Vagina (tissue), 2 donors: ENCODE data around the gene NFASC. TPM values are rescaled to one million over a fixed set of nuclear protein-coding genes. Genes with fewer than 3 reads are reported as not detected.

Experiments
- DNase-seq, 2 donors: peaks; one replicate each; pipeline ENCODE4 v3.0.0-alpha.2; 2017; ENCODE audit errors: extremely low spot score in 2 of 2
- H3K27ac ChIP-seq: fragments of 200-600 bp; sonication (generic); one replicate; pipeline ENCODE4 v1.5.1; 2019
- H3K27me3 ChIP-seq: fragments of 200-600 bp; sonication (generic); one replicate; pipeline ENCODE4 v1.5.1; 2019
- H3K36me3 ChIP-seq, 2 donors: fragments of 200-600 bp; sonication (generic); one replicate each; pipeline ENCODE4 v1.5.1; 2017 to 2019
- H3K4me1 ChIP-seq: fragments of 200-600 bp; sonication (generic); one replicate; pipeline ENCODE4 v1.5.1; 2019
- H3K4me3 ChIP-seq, 2 donors: fragments of 200-600 bp; sonication (generic); 1 replicate in 1 of 2; 2 replicates in 1 of 2; pipeline ENCODE4 v1.5.1; 2016 to 2019
- H3K9me3 ChIP-seq: fragments of 200-600 bp; sonication (generic); one replicate; pipeline ENCODE4 v1.5.1; 2019
- CTCF ChIP-seq, 3 experiments: fragments of 450-650 bp in 2 of 3; fragments of 200-600 bp in 1 of 3; sonication (generic) in 1 of 3; IDR thresholded peaks; one replicate each; pipeline ENCODE4 v1.5.1; 2017 to 2019; ENCODE audit warnings: antibody characterized with exemption in 3 of 3, mild to moderate bottlenecking in 2 of 3, moderate library complexity in 2 of 3
- POLR2A ChIP-seq, 2 donors: fragments of 450-650 bp; IDR thresholded peaks; one replicate each; pipeline ENCODE4 v1.6.1; 2017; ENCODE audit warnings: antibody characterized with exemption in 2 of 2, mild to moderate bottlenecking in 2 of 2, moderate library complexity in 2 of 2
- POLR2AphosphoS5 ChIP-seq, 2 donors: sonication (generic); formaldehyde crosslinking; IDR thresholded peaks; one replicate each; pipeline ENCODE4 v1.9.0; 2017; ENCODE audit warnings: antibody characterized with exemption in 2 of 2, mild to moderate bottlenecking in 2 of 2, low read depth in 1 of 2; ENCODE audit not compliant: insufficient read depth in 1 of 2
- intact Hi-C: fragments of 100-400 bp; cut with DNase I; formaldehyde crosslinking; loops from one replicate; pipeline ENCODE4 v1.15.1; 2023
- total RNA-seq: library from RNA; depleted of rRNA; stranded (reverse); fragments of >200 nt; gene quantifications from one replicate; pipeline ENCODE4 v1.2.3, GENCODE V29; 2016

Gene NFASC
- total RNA-seq, 1 donor from 2014 or later = 23.3 TPM

DNA sequence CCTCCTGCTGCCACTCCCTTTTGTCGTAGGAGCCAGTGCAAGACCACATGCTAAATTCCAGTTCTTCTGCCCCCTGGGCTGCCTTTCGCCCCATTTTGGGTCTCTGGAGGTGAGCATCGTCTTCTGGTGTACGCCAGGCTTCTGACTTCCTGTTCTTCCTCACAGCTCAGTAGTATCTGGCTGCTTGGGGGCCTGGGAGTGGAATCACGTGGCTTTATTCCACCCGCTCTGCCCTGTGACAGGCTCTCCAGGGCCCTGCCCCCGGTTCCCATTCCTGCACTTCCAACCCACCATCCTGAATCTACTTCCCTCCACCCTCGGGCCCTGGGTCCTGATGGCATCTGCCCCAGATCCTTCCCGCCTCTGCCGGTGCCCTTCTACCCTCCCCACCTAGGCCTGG is 3.6 kb downstream of the NFASC start:
- Histone ChIP-seq H3K27ac (no peak overlapping the region), H3K9me3 (no peaks in the 10 kb centered on the region), H3K4me1 (peaks cover 27% of the 10 kb centered on the region), H3K27me3 (no peaks in the 10 kb centered on the region), H3K36me3 (no peaks in the 10 kb centered on the region), H3K4me3 (no peak overlapping the region)
- DNase-seq = no peak
- TF ChIP-seq POLR2A (IDR thresholded peaks at IDR 0.05) = no peak
- no peak for TF ChIP-seq CTCF (IDR thresholded peaks at IDR 0.05)
- TF ChIP-seq POLR2AphosphoS5 (IDR thresholded peaks at IDR 0.05; ENCODE audit: insufficient read depth in 1 of 2, low read depth in 1 of 2) = no peak
- intact Hi-C loops = no loop called here

- Histone ChIP-seq H3K27me3 (no peaks in the 10 kb centered on the region), H3K36me3 (no peaks in the 10 kb centered on the region), H3K27ac (no peak overlapping the region), H3K4me3 (no peak overlapping the region), H3K4me1 (peaks cover 35% of the 10 kb centered on the region), H3K9me3 (no peaks in the 10 kb centered on the region)
- TF ChIP-seq CTCF (IDR thresholded peaks at IDR 0.05) (no peak), POLR2AphosphoS5 (IDR thresholded peaks at IDR 0.05; ENCODE audit: insufficient read depth in 1 of 2, low read depth in 1 of 2) (no peak), POLR2A (IDR thresholded peaks at IDR 0.05) (no peak)
- intact Hi-C loops = no loop called here
- DNase-seq = no peak
These were observed 4.6 kb downstream of the NFASC start for GRCh38 chr1:204875255-204875654.

GRCh38 chr1:204878621-204879234 is 8.1 kb downstream of the NFASC start:
- Histone ChIP-seq H3K4me1 (peaks cover 35% of the 10 kb centered on the region), H3K36me3 (no peaks in the 10 kb centered on the region), H3K27me3 (no peaks in the 10 kb centered on the region), H3K9me3 (no peaks in the 10 kb centered on the region), H3K4me3 (no peak overlapping the region), H3K27ac (peak overlapping the region; percentile 56)
- no peak for DNase-seq
- TF ChIP-seq CTCF (IDR thresholded peaks at IDR 0.05) (no peak), POLR2AphosphoS5 (IDR thresholded peaks at IDR 0.05; ENCODE audit: insufficient read depth in 1 of 2, low read depth in 1 of 2) (no peak), POLR2A (IDR thresholded peaks at IDR 0.05) (no peak)
- intact Hi-C loops = no loop called here

DNA sequence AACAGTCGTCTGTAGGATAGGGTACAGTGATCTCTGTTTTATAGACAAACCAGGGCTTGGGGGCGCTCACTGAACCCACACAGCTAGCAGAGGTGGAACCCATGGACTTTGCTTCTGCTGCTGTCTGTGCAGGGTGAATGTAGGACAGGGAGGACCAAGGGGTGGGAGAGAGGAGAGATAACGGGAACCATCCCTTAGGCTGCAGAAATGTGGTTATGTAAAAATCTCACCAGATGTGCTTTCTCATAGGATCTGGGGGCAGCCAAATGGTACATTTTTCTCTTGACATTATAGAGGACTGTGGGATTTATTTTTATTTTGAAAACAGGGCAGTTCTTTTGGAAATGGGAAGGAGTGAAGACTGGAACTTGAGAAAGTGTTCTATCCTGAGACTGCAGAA is 8.7 kb downstream of the NFASC start:
- Histone ChIP-seq H3K27me3 (no peaks in the 10 kb centered on the region), H3K4me1 (peaks cover 35% of the 10 kb centered on the region), H3K27ac (peak overlapping the region; percentile 56), H3K4me3 (no peak overlapping the region), H3K9me3 (no peaks in the 10 kb centered on the region), H3K36me3 (no peaks in the 10 kb centered on the region)
- TF ChIP-seq POLR2AphosphoS5 (IDR thresholded peaks at IDR 0.05; ENCODE audit: insufficient read depth in 1 of 2, low read depth in 1 of 2) (peak in 1 of 2 donors; percentile 43), POLR2A (IDR thresholded peaks at IDR 0.05) (no peak), CTCF (IDR thresholded peaks at IDR 0.05) (no peak)
- intact Hi-C loops = no loop called here
- DNase-seq = no peak

GRCh38 chr1:204880906-204881305 is 10.2 kb downstream of the NFASC start:
- H3K4me3 ChIP-seq = no peak overlapping the region
- H3K27me3 ChIP-seq = no peaks in the 10 kb centered on the region
- H3K4me1 ChIP-seq = peaks cover 45% of the 10 kb centered on the region
- TF ChIP-seq POLR2A (IDR thresholded peaks at IDR 0.05) (no peak), POLR2AphosphoS5 (IDR thresholded peaks at IDR 0.05; ENCODE audit: insufficient read depth in 1 of 2, low read depth in 1 of 2) (no peak), CTCF (IDR thresholded peaks at IDR 0.05) (no peak)
- no peaks in the 10 kb centered on the region for H3K9me3 ChIP-seq
- DNase-seq = no peak
- H3K27ac ChIP-seq = peak overlapping the region; percentile 72
- intact Hi-C loops = no loop called here
- H3K36me3 ChIP-seq = no peaks in the 10 kb centered on the region
